Activated CD4-positive, alpha-beta T cell treated with anti-CD3 and anti-CD28 coated beads for 36 hours (primary cell): ENCODE data around the gene TRABD2B. TPM values are rescaled to one million over a fixed set of nuclear protein-coding genes. Genes with fewer than 3 reads are reported as not detected.

Source experiments
- ATAC-seq: fragments of 200-7000 bp; cut with Tn5 transposase; one replicate; pipeline ENCODE4 v1.10.0; 2021; ENCODE audit warnings: mild to moderate bottlenecking, moderate library complexity
- CTCF ChIA-PET: fragments of 350-600 bp; sonication (Branson Sonifier 250); formaldehyde crosslinking; loops from one replicate; lab custom pipeline; 2021; ENCODE audit warnings: antibody characterized with exemption; lab: Charles Lee
- POLR2A ChIA-PET: fragments of 350-600 bp; sonication (Branson Sonifier 250); formaldehyde crosslinking; loops from one replicate; lab custom pipeline; 2021; ENCODE audit warnings: antibody characterized with exemption, inconsistent platforms; lab: Charles Lee
- DNase-seq: peaks from one replicate; pipeline ENCODE4 v3.0.0-alpha.2; 2020
- H3K27ac Mint-ChIP-seq: one replicate; pipeline ENCODE4 v1.8.0; 2021; ENCODE audit warnings: mixed read lengths
- H3K27me3 Mint-ChIP-seq: one replicate; pipeline ENCODE4 v1.8.0; 2021; ENCODE audit warnings: mixed read lengths
- H3K36me3 Mint-ChIP-seq: one replicate; pipeline ENCODE4 v1.8.0; 2021; ENCODE audit warnings: low read depth, mixed read lengths
- H3K4me1 Mint-ChIP-seq: one replicate; pipeline ENCODE4 v1.8.0; 2021; ENCODE audit warnings: mixed read lengths
- H3K4me3 Mint-ChIP-seq: one replicate; pipeline ENCODE4 v1.8.0; 2021; ENCODE audit warnings: mild to moderate bottlenecking, moderate library complexity, mixed read lengths
- H3K9me3 Mint-ChIP-seq: one replicate; pipeline ENCODE4 v1.8.0; 2021; ENCODE audit warnings: low read depth, mixed read lengths
- intact Hi-C, 2 experiments: fragments of 100-400 bp; cut with DNase I in 1 of 2; cut with micrococcal nuclease in 1 of 2; formaldehyde crosslinking; loops; one replicate each; pipeline versions ENCODE4 v1.14.2 to v1.15.1; 2022 to 2024; cut with DNase I, micrococcal nuclease
- total RNA-seq, 2 experiments: library from RNA; stranded (reverse); gene quantifications; one replicate each; pipeline ENCODE4 v1.2.3, GENCODE V29; 2021

Gene TRABD2B
- total RNA-seq, 2 experiments from 2014 or later = not detected

DNA sequence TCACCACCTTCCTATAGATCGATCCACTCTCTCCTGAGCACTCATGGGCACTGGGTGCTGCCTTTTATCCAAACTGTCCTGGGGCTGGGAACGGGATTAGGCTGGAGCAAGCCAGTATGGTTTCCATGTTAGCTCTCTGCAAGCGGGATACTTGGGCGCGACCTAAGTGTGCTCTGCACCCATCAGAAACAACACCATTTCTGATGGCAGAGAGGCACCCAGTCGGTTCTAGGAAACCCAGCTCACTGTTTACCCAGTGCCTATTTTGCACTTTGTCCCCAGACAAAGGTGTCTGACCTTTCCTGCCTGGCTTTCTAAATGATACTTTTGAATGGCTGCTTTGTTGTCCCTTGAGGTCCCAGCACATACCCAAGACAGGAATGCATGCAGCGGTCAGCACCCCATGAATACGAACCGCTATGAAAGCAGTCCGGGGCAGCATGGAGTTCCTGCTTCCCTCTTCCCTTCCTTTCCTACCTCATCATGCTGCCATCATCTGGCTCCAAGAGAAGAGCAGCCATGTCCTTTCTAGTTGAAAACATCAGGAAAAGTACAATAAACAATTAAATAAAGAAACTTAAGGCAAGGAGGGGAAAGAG lies 83.9 kb downstream of the TRABD2B start:
- Mint-ChIP-seq H3K4me1 (no peaks in the 10 kb centered on the region), H3K27me3 (no peaks in the 10 kb centered on the region), H3K9me3 (no peaks in the 10 kb centered on the region), H3K4me3 (no peak overlapping the region), H3K27ac (no peak overlapping the region), H3K36me3 (no peaks in the 10 kb centered on the region)
- DNase-seq = no peak
- intact Hi-C loops = no loop called here
- CTCF ChIA-PET = no interaction called here
- ATAC-seq = no peak
- POLR2A ChIA-PET = no interaction called here

DNA sequence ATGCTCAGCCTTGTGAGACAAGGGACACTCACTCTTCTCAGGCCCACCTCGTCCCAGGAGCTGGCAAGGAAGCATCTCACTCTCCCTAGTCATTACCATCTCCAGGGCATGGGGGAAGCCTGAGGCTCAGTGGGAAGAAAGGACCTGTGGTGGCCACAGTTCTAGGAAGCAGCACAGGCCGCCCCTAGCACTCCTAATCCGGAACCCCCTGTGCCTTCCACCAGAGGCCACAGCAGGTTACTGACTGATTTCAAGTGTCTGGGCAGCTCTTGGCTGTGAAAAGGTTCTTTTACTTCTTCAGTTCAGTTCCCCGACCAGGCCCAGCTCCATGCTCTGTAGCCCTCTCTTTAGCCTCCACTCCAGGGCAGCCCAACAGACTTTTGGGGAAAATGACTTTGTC lies 84.4 kb downstream of the TRABD2B start:
- H3K4me3 Mint-ChIP-seq = no peak overlapping the region
- no peaks in the 10 kb centered on the region for H3K36me3 Mint-ChIP-seq
- H3K27me3 Mint-ChIP-seq = no peaks in the 10 kb centered on the region
- DNase-seq (no peak), ATAC-seq (no peak)
- H3K4me1 Mint-ChIP-seq = no peaks in the 10 kb centered on the region
- no peaks in the 10 kb centered on the region for H3K9me3 Mint-ChIP-seq
- ChIA-PET CTCF (no interaction called here), POLR2A (no interaction called here)
- no peak overlapping the region for H3K27ac Mint-ChIP-seq
- intact Hi-C loops = no loop called here

DNA sequence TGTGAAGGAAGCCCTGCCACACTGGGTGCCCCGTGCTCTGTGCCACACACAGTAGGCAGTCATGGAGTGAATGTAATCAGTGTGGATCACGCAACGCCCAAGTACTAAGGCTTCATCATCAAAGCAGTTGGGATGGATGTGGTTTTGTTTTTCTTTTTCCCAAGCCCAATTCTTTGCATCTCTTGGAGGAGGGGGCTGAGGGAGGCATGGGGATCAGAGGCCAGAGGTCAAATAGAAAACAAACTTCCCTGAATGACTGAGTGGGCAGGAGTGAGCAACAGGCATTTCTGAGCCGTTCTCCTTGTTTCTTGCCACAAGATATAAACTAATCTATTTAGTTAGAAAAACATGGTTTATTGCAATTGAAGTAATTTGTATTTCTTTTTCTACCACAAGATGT lies 85.3 kb downstream of the TRABD2B start:
- Mint-ChIP-seq H3K27me3 (no peaks in the 10 kb centered on the region), H3K36me3 (no peaks in the 10 kb centered on the region), H3K9me3 (no peaks in the 10 kb centered on the region), H3K4me1 (no peaks in the 10 kb centered on the region), H3K4me3 (no peak overlapping the region), H3K27ac (no peak overlapping the region)
- DNase-seq = no peak
- intact Hi-C loops = no loop called here
- POLR2A ChIA-PET = no interaction called here
- no peak for ATAC-seq
- CTCF ChIA-PET = no interaction called here

DNA sequence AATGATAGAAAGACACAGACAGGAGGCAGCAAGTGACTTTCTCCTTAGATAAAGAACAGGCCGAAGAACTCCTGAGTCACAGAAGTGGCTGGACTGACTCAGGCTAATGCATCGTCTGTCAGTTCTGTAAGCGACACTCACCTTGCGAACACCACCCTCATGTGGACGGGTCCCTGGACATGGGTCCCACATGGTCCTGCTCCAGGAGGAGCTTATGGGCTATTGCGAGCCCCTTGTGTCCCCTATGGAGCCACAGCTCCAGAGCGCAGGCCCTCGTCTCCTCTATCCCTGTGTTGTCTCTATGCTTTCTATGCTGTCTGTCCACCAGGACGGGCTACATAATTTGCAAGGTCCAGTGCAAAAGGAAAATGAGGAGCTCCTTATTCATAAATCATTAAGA lies 85.8 kb downstream of the TRABD2B start:
- DNase-seq = no peak
- H3K4me3 Mint-ChIP-seq = no peak overlapping the region
- H3K27me3 Mint-ChIP-seq = no peaks in the 10 kb centered on the region
- no peak overlapping the region for H3K27ac Mint-ChIP-seq
- no peaks in the 10 kb centered on the region for H3K36me3 Mint-ChIP-seq
- ChIA-PET CTCF (no interaction called here), POLR2A (no interaction called here)
- ATAC-seq = no peak
- no peaks in the 10 kb centered on the region for H3K9me3 Mint-ChIP-seq
- intact Hi-C loops = no loop called here
- no peaks in the 10 kb centered on the region for H3K4me1 Mint-ChIP-seq

DNA sequence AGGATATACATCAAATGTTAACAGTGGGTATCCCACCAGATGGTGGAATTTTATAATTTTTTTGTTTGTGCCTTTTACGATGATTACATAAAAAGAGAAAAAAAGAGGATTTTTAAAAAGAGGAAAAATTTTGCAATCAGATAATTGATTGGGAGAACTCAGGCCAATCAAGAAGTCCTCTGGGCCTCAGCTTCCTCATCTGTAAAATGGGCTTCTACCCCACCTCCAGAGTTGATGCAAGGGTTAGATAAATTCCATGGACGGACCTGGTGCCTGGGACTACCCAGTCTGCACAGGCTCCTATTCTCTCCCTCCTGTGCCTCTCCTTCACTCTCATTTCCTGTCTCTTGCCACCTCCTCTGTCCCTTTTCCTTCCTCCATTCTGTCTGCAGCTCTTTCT lies 88.9 kb downstream of the TRABD2B start:
- Mint-ChIP-seq H3K27me3 (no peaks in the 10 kb centered on the region), H3K4me1 (no peaks in the 10 kb centered on the region), H3K4me3 (no peak overlapping the region), H3K27ac (no peak overlapping the region), H3K9me3 (no peaks in the 10 kb centered on the region), H3K36me3 (no peaks in the 10 kb centered on the region)
- no peak for DNase-seq
- intact Hi-C loops = no loop called here
- no peak for ATAC-seq
- ChIA-PET POLR2A (no interaction called here), CTCF (no interaction called here)

DNA sequence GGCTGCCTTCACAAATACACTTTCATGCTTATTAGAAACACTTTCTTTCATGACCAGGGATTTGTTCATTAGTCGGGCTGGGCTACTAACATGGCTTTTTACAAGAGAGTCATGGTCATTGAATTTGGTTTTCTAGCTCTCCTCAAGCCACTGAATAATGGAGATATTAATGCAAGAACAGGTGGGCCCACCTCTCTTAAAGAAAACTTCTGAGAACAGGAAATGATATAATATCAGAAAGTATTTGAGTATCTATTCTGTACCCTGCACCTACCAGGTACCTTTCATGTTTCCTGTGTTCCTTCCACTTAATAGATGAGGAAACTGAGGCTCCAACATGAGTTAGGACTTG lies 90.0 kb downstream of the TRABD2B start:
- ChIA-PET CTCF (no interaction called here), POLR2A (no interaction called here)
- no peaks in the 10 kb centered on the region for H3K36me3 Mint-ChIP-seq
- no peaks in the 10 kb centered on the region for H3K9me3 Mint-ChIP-seq
- no peak overlapping the region for H3K27ac Mint-ChIP-seq
- no peaks in the 10 kb centered on the region for H3K27me3 Mint-ChIP-seq
- intact Hi-C loops = no loop called here
- H3K4me1 Mint-ChIP-seq = no peaks in the 10 kb centered on the region
- H3K4me3 Mint-ChIP-seq = no peak overlapping the region
- DNase-seq (no peak), ATAC-seq (no peak)

DNA sequence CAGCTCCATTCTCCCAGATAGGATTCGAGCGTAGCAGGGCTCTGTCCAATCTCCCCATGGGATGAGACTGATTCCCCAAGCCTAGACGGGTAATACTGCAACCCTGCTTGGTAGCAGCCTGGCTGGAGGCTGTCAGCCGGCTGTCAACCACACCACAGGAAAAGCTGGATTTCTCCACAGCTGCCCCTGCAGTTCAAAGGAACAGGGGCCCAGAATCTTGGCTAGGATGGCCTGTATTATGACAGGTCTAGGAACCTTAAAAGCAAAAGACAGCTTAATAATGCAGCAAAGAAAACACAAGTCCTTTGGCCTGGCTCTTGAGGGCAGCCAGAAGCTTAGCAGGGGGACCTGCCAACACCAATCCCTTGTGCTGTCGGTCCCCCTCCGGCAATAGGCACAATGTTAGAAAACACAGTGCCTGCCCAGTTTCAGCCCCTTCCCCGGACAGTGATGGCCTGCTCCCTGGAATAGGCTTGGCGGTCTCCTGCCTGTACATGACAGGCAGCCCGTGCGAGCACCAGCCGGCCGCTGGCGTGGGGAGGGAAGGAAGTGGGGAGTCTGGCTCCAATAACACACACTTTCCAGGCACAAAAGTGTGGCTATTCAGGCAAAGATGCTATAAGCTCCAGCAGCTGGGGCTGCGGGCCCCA lies 90.5 kb downstream of the TRABD2B start:
- H3K36me3 Mint-ChIP-seq = no peaks in the 10 kb centered on the region
- H3K27ac Mint-ChIP-seq = no peak overlapping the region
- ChIA-PET CTCF (no interaction called here), POLR2A (no interaction called here)
- H3K27me3 Mint-ChIP-seq = no peaks in the 10 kb centered on the region
- no peak for DNase-seq
- H3K4me1 Mint-ChIP-seq = no peaks in the 10 kb centered on the region
- ATAC-seq = no peak
- no peaks in the 10 kb centered on the region for H3K9me3 Mint-ChIP-seq
- intact Hi-C loops = no loop called here
- no peak overlapping the region for H3K4me3 Mint-ChIP-seq

DNA sequence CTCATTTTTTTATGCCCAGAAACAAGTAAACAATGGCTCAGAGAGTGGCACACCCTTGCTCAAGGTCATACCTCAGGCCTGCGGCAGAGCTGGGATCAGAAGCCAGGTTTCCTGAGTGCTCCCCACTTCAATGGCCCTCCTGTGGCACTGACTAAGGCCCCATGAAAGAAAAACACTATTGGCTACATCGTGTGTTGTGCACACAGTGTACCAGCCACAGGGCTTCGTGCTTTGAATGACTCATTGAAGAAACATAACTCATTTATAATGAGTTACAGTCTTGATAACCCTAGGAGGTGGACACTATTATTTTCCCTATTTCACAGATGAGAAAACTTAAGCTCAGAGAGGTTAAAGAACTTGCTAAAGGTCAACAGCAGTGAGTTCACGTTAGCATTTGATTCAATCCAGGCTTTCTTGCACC lies 91.2 kb downstream of the TRABD2B start:
- intact Hi-C loops = no loop called here
- POLR2A ChIA-PET = no interaction called here
- H3K27me3 Mint-ChIP-seq = no peaks in the 10 kb centered on the region
- no peaks in the 10 kb centered on the region for H3K36me3 Mint-ChIP-seq
- no peak for DNase-seq
- no peaks in the 10 kb centered on the region for H3K9me3 Mint-ChIP-seq
- CTCF ChIA-PET = no interaction called here
- no peak for ATAC-seq
- H3K27ac Mint-ChIP-seq = no peak overlapping the region
- H3K4me1 Mint-ChIP-seq = no peaks in the 10 kb centered on the region
- no peak overlapping the region for H3K4me3 Mint-ChIP-seq

DNA sequence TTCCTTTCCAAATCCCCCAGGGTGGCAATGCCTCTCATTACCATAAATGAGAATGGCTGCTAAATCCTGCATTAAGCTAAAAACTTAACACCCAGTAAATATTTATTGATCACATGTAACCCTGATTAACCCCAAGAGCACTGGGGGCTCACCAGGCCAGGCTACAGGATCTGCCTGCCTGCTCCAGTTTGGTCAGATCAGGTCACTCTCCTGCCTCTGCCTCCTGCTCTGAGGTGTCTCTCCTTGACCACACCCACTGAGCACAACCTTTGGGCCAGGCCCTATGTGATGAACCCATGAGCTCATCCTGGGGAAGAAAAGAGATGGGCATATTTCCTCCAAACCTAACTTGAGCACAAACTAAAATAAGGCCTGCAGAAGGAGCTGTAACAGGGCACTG lies 93.5 kb downstream of the TRABD2B start:
- Mint-ChIP-seq H3K27me3 (no peaks in the 10 kb centered on the region), H3K4me1 (no peaks in the 10 kb centered on the region), H3K4me3 (no peak overlapping the region), H3K27ac (no peak overlapping the region), H3K9me3 (no peaks in the 10 kb centered on the region), H3K36me3 (no peaks in the 10 kb centered on the region)
- intact Hi-C loops = no loop called here
- ChIA-PET CTCF (no interaction called here), POLR2A (no interaction called here)
- DNase-seq (no peak), ATAC-seq (no peak)

DNA sequence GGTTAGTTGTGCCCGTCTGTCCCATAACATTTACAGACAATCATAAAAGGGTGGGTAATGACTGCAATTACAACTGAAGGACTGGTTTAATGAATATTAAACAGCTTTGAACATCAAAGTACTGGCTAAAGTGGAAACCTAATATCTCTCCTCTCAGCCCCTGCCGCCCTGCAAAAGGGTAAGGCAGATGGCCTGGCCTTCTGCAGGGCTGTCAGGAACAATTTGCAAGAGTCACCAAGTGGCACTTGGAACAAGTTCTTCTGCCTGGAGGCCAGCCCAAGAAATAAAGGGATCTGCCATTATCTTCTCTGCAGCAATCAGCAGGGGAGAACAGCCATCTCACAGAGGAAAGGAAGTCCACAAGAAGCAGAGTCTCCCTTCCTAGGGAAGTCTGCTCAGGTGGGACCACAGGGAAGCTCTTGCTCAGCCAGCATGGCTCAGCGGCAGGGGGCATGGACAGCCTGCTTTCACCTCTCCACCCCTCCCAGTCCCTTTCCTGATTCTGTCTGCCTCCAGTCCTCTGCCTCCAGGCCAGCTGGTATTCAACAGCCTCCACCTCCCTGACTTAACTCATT lies 96.1 kb downstream of the TRABD2B start:
- Mint-ChIP-seq H3K9me3 (no peaks in the 10 kb centered on the region), H3K4me1 (no peaks in the 10 kb centered on the region), H3K4me3 (no peak overlapping the region), H3K27me3 (no peaks in the 10 kb centered on the region), H3K36me3 (no peaks in the 10 kb centered on the region), H3K27ac (no peak overlapping the region)
- ChIA-PET CTCF (no interaction called here), POLR2A (no interaction called here)
- ATAC-seq (no peak), DNase-seq (no peak)
- intact Hi-C loops = no loop called here

DNA sequence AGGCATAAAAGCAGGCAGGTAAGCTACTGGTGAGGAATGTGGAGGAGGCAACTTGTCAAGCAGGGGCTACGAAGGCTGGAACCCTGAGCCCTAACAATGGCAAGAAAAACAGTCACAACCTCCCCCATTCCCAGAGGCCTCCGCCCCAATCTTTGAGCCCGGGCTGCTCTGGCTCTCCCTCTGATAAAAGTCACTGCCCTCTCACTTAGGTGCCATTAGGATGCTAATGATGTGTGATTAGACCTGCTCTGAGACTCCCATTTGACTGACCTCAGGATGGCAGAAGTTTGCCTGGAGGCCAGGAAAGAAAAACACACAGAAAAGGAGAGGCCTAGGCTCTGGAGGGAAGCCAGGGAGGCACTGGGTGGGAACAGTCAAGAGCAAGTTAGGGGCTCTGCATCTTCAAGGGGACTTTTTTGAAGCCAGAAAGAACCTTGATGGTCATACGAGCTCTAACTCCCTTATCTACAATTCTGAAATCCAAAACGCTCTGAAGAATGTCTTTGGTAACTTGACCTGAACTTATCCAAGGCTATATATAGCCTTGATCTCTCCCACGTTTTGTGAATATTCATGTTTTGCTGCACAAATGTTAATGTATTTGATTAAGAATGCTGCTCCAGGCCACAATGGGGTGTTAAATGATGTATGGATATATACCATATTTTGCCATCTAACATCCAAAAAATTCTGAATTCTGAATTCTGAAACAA lies 98.9 kb downstream of the TRABD2B start:
- Mint-ChIP-seq H3K4me1 (no peaks in the 10 kb centered on the region), H3K4me3 (no peak overlapping the region), H3K27me3 (no peaks in the 10 kb centered on the region), H3K27ac (no peak overlapping the region), H3K9me3 (no peaks in the 10 kb centered on the region), H3K36me3 (no peaks in the 10 kb centered on the region)
- intact Hi-C loops = no loop called here
- ChIA-PET POLR2A (no interaction called here), CTCF (no interaction called here)
- ATAC-seq (no peak), DNase-seq (no peak)
